SIG-M5 treated with dmso at 0.1 percent for 504 hours (cell line): ENCODE results near the gene CDC14B.
"Not testable (repeated sequence)": the region's sequence is repeated elsewhere in the genome, so short reads cannot be mapped to it uniquely, and the experiment has no call there.

Experiments
- DNase-seq: peaks from one replicate; lab custom pipeline; 2025; ENCODE audit not compliant: unreplicated experiment; lab: John Stamatoyannopoulos, UW

The CDC14B gene

DNA sequence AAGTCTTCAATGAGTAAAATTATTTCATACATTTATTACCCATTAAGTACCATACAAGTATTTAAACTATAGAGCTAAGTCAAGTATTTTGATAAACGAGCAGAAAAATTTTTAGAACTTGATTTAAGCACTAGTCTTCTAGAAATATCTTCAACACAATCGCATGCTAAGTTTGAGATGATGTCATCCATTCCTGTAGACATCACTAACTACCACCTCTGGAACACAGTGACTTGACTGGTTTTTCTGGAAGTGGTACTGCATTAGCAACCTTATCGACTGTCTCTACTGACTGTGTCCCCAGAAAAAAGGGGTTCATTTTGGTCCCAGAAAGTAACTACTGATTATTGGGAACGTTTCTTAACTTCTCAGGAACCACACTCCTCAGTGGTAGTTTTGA lies 69.0 kb downstream of the CDC14B start:
- DNase-seq = no peak

DNA sequence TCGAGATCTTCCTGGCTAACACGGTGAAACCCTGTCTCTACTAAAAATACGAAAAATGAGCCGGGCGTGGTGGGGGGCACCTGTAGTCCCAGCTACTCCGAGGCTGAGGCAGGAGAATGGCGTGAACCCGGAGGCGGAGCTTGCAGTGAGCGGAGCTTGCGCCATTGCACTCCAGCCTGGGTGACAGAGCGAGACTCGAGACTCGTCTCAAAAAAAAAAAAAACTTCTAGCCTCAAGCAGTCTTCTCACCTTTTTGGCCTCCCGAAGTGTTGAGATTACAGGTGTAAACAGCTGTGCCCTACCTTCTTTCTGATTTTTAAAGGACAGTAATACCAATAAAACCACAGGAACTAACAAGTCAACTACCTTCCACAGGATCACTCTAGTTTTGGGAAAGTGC lies 76.5 kb downstream of the CDC14B start:
- not testable (repeated sequence) for DNase-seq

GRCh38 chr9:96540106-96540505 lies 79.5 kb downstream of the CDC14B start:
- no peak for DNase-seq

DNA sequence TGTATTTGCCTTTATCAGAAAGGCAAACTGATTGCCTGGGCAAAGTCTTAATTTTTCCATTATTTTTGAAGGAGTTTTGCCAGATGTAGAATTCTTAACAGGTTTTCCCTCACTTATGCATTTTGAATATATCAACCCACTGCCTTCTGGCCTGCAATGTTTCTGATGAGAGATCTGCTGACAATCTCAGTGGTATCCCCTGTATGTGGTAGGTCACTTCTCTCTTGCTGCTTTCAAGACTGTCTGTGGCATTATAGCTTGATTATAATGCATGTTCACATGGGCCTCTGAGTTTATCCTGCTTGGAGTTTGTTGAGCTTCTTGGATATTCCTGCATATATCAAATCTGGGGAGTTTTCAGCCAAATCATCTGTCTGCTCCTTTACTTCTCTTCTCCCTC lies 87.5 kb downstream of the CDC14B start:
- no peak for DNase-seq

DNA sequence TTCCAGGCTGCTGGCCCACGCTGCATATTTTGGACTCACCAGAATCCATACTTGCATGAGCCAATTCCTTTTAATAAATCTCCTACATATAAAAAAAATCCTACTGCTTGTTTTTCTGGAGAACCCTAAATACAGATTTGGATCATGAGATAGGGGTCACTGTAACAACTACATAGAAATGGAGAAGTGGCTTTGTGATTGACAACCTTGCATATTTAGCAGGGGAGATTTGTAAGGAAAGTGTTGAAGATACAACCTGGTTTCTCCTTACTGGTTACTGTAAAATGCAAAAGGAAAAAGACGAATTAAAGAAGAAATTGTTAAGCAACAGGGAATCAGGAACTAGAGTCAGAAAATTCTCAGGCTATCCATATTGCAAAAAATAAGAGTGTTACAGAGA lies 94.9 kb downstream of the CDC14B start:
- no peak for DNase-seq

DNA sequence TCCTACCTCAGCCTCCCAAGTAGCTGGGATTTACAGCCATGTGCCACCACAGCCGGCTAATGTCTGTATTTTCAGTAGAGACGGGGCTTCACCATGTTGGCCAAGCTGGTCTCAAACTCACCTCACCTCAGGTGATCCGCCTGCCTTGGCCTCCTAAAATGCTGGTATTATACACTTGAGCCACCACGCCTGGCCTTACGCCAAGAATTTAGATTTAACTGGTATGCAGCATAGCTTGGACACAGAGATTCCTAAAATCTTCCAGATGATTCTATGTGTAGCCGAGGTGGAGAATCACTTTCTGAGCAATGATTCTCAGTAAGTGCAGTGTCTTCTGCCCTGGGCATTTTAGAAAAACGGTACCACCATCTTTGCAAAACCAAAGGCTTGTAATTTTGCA lies 95.6 kb downstream of the CDC14B start:
- DNase-seq = no peak

DNA sequence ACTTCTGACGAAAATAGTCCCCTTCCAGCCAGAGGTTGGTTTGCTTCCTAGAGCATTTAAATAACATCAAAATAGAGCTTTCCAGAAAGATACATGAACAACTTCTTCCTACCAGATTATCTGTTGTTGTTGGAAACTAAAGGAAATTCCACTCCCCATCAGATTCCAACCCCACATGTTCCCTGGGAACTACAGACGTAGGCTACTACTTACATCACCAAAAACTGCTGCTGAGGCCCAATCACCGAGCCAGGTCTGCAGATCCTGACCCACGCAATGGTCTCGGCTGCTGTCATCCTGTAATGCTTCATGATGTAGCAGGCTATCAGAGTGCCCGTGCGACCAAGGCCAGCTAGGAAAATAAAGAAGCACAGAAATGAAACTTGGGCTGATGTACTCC lies 96.3 kb downstream of the CDC14B start:
- DNase-seq = no peak

DNA sequence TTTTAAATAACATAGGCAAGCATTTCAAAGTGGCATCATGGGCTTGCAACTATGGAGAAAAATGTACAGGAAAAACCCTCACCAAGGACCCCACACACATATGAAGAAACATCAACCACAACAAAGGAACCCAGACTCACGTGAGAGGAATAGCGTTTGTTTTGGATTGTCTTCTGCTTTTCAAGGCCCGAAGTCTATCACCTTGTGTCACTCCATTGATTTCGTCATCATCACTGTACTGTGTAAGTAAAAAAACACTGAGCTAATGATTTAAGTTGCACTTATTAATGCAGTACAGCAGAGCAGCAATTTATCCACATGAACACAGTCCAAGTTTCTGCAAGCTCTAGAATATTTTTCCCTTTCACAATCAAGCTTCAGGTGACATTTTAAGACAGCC lies 97.3 kb downstream of the CDC14B start:
- DNase-seq = peak; percentile 46

GRCh38 chr9:96519787-96520186 lies 99.9 kb downstream of the CDC14B start:
- DNase-seq = no peak

GRCh38 chr9:96519095-96519494 lies 100.5 kb downstream of the CDC14B start:
- DNase-seq = no peak

GRCh38 chr9:96515621-96516470 lies 103.8 kb downstream of the CDC14B start:
- DNase-seq = no peak

DNA sequence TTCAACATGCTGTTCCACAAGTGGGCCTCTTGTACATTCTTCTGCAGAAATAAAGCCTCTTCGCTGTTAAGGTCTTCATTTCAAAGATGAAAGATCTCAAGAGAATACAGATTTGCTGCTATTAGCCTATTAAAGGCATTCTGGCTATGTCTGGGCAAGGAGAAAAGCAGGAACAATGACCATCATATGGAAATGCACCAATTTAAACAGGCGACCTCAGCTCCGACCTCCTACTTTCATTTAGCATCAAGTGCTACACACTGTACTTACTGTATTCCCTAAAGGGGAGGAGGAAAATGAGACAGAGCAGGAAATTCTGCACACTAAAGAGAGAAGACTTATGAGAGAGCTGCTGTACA lies 104.9 kb downstream of the CDC14B start:
- DNase-seq = no peak

- no peak for DNase-seq
These were observed 105.4 kb downstream of the CDC14B start for GRCh38 chr9:96514108-96514799.

- DNase-seq = no peak
These were observed 106.0 kb downstream of the CDC14B start for GRCh38 chr9:96513622-96514021.

DNA sequence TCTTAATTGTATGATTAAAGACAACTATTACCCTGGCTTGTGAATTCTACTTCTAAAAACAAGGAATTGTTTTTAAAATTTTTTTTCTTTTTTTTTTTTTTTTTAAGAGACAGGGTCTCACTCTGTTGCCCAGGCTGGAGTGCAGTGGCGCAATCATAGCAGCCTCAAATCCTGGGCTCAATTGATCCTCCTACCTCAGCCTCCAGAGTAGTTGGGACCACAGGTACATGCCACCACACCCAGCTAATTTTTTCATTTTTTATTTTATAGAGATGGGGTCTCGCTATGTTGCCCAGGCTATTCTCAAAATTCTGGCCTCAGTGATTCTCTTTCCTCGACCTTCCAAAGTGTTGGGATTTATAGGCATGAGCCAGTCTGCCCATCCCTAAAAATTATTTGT lies 107.4 kb downstream of the CDC14B start:
- DNase-seq = no peak

- DNase-seq = no peak
These were observed 109.4 kb downstream of the CDC14B start for GRCh38 chr9:96510258-96510657.

DNA sequence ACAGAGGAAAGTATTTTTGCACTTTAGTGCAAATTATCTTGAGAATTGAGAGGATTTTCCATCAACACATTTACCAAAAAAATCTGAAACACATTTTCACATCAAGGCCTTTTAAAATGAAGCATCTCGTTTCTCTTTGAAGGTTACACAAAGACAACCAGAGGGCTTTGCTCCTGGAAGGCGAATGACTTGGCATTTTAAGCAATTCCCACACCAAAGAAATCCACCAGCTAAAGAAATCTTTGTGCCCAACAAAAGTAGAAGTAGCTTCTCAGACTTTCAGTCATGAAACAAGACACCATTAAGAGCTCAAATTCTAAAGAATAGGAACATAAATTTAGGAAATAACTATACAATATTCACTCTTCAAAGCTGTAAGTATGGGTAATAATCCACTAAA lies 109.8 kb downstream of the CDC14B start:
- no peak for DNase-seq

GRCh38 chr9:96509026-96509425 lies 110.6 kb downstream of the CDC14B start:
- no peak for DNase-seq

GRCh38 chr9:96508227-96508940 lies 111.3 kb downstream of the CDC14B start:
- no peak for DNase-seq

- no peak for DNase-seq
These were observed 114.2 kb downstream of the CDC14B start for GRCh38 chr9:96505316-96505991.

DNA sequence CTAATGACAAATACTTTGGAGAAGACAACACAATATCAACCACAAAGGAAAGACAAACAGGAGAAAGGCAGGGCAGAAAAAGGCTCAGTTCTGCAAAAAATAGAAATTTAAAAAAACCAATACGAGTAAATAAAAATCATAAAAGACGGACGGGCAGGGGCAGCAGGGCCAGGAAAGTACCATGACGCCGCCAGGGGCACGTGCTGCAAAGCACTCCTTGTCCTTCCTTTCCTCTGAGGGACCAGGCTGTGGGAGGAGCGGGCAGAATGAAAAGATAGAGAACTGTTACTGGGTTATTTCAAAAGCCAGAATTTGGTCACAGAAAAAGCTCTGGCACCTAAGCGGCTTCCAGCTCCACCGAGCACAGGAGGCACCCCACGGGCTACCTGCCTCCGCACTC lies 115.7 kb downstream of the CDC14B start:
- no peak for DNase-seq
